Fibroblast of villous mesenchyme (primary cell): ENCODE data around the gene MYOG. TPM values are rescaled to one million over a fixed set of nuclear protein-coding genes. Genes with fewer than 3 reads are reported as not detected.
A peak's percentile ranks its signal among the peaks of the same experiment; 100 is the strongest.

Source experiments
- DNase-seq: peaks from one replicate; pipeline ENCODE4 v3.0.0-alpha.2; 2010; ENCODE audit warnings: low read depth
- H3K4me3 ChIP-seq: 2 replicates; pipeline ENCODE4 v1.5.1; 2011; ENCODE audit warnings: low read depth, mild to moderate bottlenecking, low read length
- total RNA-seq: library from RNA; depleted of rRNA; stranded (reverse); fragments of >200 nt; gene quantifications from 2 replicates; pipeline ENCODE4 v1.2.3, GENCODE V29; 2012
- TF ChIP-seq, protein P1 (sequence below): IDR thresholded peaks from 2 replicates; pipeline ENCODE4 v1.5.1; 2012; ENCODE audit warnings: low read depth, mild to moderate bottlenecking, low read length; ENCODE audit not compliant: insufficient read depth

The MYOG gene
- total RNA-seq, 1 donor: not detected

DNA sequence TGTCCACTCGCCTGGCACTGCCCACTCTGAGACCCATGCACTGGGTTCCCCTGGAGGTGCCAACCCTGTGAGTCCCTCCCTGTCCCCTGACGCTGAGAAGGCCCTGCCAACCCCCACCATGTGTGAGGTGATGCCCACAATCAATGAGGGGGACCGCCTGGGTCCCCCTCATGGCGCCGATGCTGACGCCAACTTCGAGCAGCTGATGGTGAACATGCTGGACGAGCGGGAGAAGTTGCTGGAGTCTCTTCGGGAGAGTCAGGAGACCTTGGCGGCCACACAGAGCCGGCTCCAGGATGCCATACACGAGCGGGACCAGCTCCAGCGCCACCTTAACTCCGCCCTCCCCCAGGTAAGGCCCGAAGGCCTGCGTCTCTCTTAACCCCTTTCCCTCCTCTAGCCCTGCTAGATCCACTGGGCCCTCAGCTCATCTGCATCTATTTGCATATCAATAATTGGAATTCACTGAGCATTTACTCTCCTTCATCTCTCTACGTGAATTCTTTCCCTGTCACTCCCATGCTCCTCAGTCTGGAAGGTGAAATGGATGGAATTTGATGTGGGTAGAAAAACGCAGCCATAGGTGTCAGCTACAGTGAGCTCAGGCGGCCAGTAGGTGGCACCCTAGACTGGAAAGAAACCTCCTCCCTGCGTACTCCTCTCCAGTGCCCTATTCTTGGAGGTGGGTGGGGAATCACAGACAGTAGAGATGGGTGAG lies 46.8 kb downstream of the MYOG start:
- peak; percentile 61 for DNase-seq
- H3K4me3 ChIP-seq: no peak overlapping the region
- TF ChIP-seq, protein P1, sequence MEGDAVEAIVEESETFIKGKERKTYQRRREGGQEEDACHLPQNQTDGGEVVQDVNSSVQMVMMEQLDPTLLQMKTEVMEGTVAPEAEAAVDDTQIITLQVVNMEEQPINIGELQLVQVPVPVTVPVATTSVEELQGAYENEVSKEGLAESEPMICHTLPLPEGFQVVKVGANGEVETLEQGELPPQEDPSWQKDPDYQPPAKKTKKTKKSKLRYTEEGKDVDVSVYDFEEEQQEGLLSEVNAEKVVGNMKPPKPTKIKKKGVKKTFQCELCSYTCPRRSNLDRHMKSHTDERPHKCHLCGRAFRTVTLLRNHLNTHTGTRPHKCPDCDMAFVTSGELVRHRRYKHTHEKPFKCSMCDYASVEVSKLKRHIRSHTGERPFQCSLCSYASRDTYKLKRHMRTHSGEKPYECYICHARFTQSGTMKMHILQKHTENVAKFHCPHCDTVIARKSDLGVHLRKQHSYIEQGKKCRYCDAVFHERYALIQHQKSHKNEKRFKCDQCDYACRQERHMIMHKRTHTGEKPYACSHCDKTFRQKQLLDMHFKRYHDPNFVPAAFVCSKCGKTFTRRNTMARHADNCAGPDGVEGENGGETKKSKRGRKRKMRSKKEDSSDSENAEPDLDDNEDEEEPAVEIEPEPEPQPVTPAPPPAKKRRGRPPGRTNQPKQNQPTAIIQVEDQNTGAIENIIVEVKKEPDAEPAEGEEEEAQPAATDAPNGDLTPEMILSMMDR: peak; percentile 97

DNA sequence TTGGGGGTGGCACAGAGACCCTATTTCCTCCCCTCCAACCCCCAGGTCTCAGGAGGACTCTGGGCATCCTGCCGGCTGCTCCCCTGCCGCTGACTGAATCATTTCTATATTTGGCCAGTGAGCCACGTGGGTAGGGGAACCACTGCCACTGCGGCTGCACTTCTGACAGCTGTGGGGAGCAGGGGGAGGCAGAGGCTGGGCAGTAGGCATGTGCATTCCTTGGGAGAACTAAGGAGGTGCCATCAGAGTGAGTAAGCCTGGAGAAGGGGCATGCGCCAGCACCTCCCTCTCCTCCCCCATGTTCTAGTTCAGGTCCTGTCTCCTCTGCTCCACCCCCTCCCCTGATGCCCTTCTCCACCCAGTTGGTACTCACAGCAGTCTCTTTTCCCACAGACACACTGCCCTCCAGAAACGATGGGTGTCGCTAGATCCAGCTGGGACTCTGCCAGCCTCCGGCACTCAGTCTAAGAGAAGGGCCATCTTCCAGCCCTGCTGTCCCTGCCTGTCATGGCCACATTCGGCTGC lies 47.5 kb downstream of the MYOG start:
- peak; percentile 20 for DNase-seq
- no peak overlapping the region for H3K4me3 ChIP-seq
- TF ChIP-seq, protein P1: no peak

DNA sequence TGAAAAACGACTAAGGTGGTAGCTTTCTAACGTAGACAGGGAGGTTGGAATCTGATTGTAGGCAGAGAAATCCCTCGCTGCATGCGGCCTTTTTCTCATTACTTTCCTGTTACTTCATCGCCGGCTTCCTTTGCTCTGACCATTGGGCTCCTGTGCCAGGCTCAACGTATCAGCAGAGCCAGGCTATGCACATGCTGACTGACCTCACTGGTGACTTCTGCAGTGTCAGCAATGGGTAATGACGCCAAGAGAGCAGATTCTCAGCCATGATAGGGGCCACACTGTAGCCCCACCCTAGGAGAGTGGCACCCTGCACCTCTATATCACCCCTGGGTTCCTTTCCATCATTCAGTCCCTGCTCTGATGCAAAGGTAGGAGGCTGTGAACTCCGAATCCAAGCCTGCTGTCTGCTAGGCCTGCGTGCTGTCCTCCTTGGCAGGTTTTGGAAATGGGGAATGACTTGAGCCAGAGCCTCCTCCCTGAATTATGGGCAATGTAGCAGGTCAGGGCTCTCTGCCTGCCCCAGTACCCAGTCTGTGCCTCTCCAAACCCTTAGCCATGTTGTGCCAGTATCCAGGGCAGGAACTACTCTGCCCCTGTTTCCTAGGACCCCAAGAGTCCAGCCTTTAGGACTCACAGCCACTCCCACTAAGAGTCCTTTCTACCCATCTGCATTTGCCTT lies 48.2 kb downstream of the MYOG start:
- DNase-seq: no peak
- TF ChIP-seq, protein P1: no peak
- H3K4me3 ChIP-seq: no peak overlapping the region

DNA sequence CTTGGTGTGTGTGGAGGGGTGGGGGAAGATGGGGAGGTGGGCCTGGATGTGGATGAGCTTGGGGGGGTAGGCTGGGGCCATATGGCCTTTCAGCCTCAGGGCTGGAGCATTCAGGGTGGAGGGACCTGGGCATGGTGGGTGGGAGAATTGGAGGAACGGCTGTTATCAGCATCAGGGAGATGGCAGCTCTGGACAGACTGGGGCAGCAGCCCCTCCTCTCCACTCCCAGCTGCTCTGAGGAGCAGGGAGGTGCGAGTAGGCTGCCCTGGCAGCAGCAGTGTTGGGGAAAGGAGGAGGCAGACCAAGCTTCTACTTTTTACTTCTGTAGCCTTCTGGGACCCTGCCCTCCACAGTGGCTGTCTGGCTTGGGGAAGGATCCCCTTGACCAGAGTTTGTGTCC lies 49.3 kb downstream of the MYOG start:
- no peak overlapping the region for H3K4me3 ChIP-seq
- no peak for DNase-seq
- TF ChIP-seq, protein P1: no peak

DNA sequence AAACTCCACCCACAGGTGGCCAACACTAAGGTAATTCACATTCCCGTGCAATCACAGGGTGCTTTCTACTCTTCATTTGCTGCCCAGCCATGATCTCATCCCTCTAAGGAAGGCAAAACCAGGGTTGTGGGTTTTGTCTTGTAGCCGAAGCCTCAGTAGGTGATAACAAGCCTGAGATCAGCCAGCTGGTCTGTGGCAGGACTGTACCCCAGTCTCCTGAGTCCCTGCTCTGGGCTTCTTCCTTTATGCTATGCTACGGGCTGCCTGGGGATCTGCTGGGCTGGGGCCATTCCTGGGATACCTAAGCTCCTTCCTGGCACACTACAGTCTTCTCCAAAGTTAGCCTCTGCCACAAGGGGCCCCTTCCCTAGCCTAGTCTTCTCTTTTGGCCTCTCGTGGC lies 49.7 kb downstream of the MYOG start:
- peak; percentile 32 for DNase-seq
- H3K4me3 ChIP-seq: no peak overlapping the region
- TF ChIP-seq, protein P1: no peak

DNA sequence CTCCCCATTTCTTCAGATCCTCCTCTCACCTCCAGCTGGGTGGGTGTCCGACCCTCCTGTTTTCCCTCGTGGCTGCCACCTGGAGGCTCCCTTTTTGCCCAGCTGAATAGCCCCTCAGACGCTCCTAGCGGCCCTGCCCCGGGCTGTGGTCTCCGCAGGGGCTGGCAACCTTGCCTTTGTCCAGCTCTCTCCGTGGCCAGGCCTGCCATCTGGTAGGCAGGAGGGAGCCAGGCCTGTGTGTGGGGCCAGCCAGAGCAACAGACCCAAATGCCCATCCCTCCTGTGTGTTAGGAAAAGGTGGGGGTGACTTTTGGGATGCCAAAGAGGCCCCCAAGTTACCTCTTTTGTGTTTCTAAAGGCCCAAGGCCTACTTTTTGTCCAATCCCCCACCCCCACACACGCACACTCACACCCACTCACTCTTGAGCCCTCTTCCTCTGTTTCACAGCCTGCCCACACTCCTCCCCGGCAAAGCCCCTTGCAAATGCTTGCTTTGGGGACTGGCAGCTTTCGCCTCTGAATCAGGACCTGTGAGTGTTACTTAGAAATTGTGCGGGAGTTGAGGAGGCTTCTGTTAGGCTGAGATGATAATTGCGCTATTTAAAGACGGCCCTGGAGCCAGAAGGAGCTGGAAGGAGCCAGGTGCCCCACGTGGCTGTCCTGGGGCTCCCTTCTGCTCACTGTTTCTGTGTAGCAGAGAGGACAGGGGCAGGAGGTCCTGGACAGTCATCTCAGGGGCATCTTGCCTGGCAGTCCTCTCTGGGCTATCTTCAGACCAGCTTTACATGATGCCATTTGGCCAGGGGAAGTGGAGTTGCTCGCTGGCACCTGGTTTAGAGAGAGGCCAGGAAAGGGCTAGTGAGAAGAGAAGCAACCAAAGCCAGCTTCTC lies 50.5 kb downstream of the MYOG start:
- DNase-seq: no peak
- TF ChIP-seq, protein P1: no peak
- H3K4me3 ChIP-seq: no peak overlapping the region
